GM12892 (cell line): ENCODE results near the gene LSS.
A peak's percentile ranks its signal among the peaks of the same experiment; 100 is the strongest.

Experiments used
- DNase-seq: peaks from one replicate; pipeline ENCODE4 v3.0.0; 2011; ENCODE audit not compliant: insufficient read length
- FAIRE-seq: peaks from 2 replicates; lab custom pipeline; 2011; peaks lifted over from hg19 to GRCh38; lab: Jason Lieb, UNC
- POLR2A ChIP-seq: IDR thresholded peaks from 2 replicates; pipeline ENCODE4 v1.6.1; 2011; ENCODE audit warnings: low read depth, low read length, control low read depth
- POLR2AphosphoS5 ChIP-seq: IDR thresholded peaks from 2 replicates; pipeline ENCODE4 v1.6.1; 2011; ENCODE audit warnings: low read depth, low read length, control low read depth
- TAF1 ChIP-seq: IDR thresholded peaks from 2 replicates; pipeline ENCODE4 v1.6.1; 2011; ENCODE audit warnings: low read depth, mild to moderate bottlenecking, control low read depth, low read length, borderline replicate concordance

LSS gene

GRCh38 chr21:46255758-46256337 is 27.3 kb upstream of the LSS start:
- FAIRE-seq, result no peak
- no peak for DNase-seq
- TF ChIP-seq TAF1 (no peak), POLR2A (no peak), POLR2AphosphoS5 (no peak)

GRCh38 chr21:46255166-46255565 is 26.6 kb upstream of the LSS start:
- FAIRE-seq, result no peak

GRCh38 chr21:46254208-46254975 is 25.8 kb upstream of the LSS start:
- TF ChIP-seq TAF1 (no peak), POLR2AphosphoS5 (no peak; the same call in 1 of the 2 replicates), POLR2A (no peak)
- no peak for DNase-seq
- FAIRE-seq, result no peak

More at GRCh38 chr21:46255166-46255565, 26.6 kb upstream of the LSS start:
- TF ChIP-seq POLR2AphosphoS5, result no peak
- no peak for TF ChIP-seq POLR2A
- TF ChIP-seq TAF1, result no peak
- no peak for DNase-seq

- DNase-seq, result no peak
- TF ChIP-seq POLR2A, result 0 out of 2 replicates have a peak, but pooled peaks have one; percentile 33
- no peak for TF ChIP-seq POLR2AphosphoS5
- FAIRE-seq, result peak; percentile 84
These were observed 25.1 kb upstream of the LSS start for GRCh38 chr21:46253610-46254124.

GRCh38 chr21:46252840-46253239 is 24.3 kb upstream of the LSS start:
- DNase-seq (no peak), FAIRE-seq (no peak)
- no peak for TF ChIP-seq TAF1
- no peak for TF ChIP-seq POLR2A
- no peak for TF ChIP-seq POLR2AphosphoS5

- no peak for TF ChIP-seq TAF1
- TF ChIP-seq POLR2AphosphoS5, result no peak
- no peak for TF ChIP-seq POLR2A
- no peak for FAIRE-seq
- DNase-seq, result no peak
These were observed 21.7 kb upstream of the LSS start for GRCh38 chr21:46250146-46250725.

- DNase-seq (no peak), FAIRE-seq (no peak)
- no peak for TF ChIP-seq TAF1
- no peak for TF ChIP-seq POLR2A
- TF ChIP-seq POLR2AphosphoS5, result no peak
These were observed 20.3 kb upstream of the LSS start for GRCh38 chr21:46248827-46249226.

GRCh38 chr21:46248422-46248782 is 19.8 kb upstream of the LSS start:
- no peak for DNase-seq
- TF ChIP-seq POLR2AphosphoS5 (no peak), TAF1 (no peak)

GRCh38 chr21:46247699-46248421 is 19.3 kb upstream of the LSS start:
- FAIRE-seq (no peak), DNase-seq (no peak)
- no peak for TF ChIP-seq POLR2A
- no peak for TF ChIP-seq POLR2AphosphoS5
- TF ChIP-seq TAF1, result no peak

More at GRCh38 chr21:46248422-46248782, 19.8 kb upstream of the LSS start:
- no peak for FAIRE-seq

- DNase-seq (no peak), FAIRE-seq (no peak)
- no peak for TF ChIP-seq TAF1
These were observed 17.8 kb upstream of the LSS start for GRCh38 chr21:46246345-46246744.

GRCh38 chr21:46245213-46245915 is 16.8 kb upstream of the LSS start:
- no peak for TF ChIP-seq POLR2AphosphoS5
- no peak for TF ChIP-seq POLR2A
- no peak for TF ChIP-seq TAF1
- DNase-seq (no peak), FAIRE-seq (no peak)

GRCh38 chr21:46244602-46245001 is 16.0 kb upstream of the LSS start:
- no peak for FAIRE-seq
- no peak for TF ChIP-seq POLR2AphosphoS5
- TF ChIP-seq TAF1, result no peak
- TF ChIP-seq POLR2A, result no peak
- no peak for DNase-seq
